ENCODE results near the gene TM4SF18. TPM values are rescaled to one million over a fixed set of nuclear protein-coding genes. Genes with fewer than 3 reads are reported as not detected.

Gene TM4SF18
- total RNA-seq, 4 donors from 2014 or later = 4.1 to 13.6 (median 5.9) TPM

GRCh38 chr3:149282322-149282721 is 51.1 kb downstream of the TM4SF18 start:
- Histone ChIP-seq H3K4me3 (no peak overlapping the region), H3K27me3 (no peaks in the 10 kb centered on the region), H3K4me1 (no peaks in the 10 kb centered on the region), H3K9me3 (no peaks in the 10 kb centered on the region), H3K27ac (no peak overlapping the region), H3K36me3 (no peaks in the 10 kb centered on the region)
- ATAC-seq (no peak), DNase-seq (no peak)
- in situ Hi-C loops (cut with MboI; ENCODE audit: low sequenced_read_pairs in 4 of 4) (no loop called here), intact Hi-C loops (cut with DNase I; ENCODE audit: low total_unique reads) (no loop called here)
- TF ChIP-seq POLR2A (IDR thresholded peaks at IDR 0.05) = no peak
- no peak for TF ChIP-seq CTCF (IDR thresholded peaks at IDR 0.05 in 4 of 5, conservative IDR thresholded peaks at IDR 0.05 in 1 of 5)

- H3K27ac ChIP-seq = no peak overlapping the region
- intact Hi-C loops (cut with DNase I; ENCODE audit: low total_unique reads) = no loop called here
- TF ChIP-seq POLR2A (IDR thresholded peaks at IDR 0.05) (no peak), CTCF (IDR thresholded peaks at IDR 0.05 in 4 of 5, conservative IDR thresholded peaks at IDR 0.05 in 1 of 5) (no peak)
- H3K4me1 ChIP-seq = no peaks in the 10 kb centered on the region
- ATAC-seq (no peak), DNase-seq (no peak)
- no peak overlapping the region for H3K4me3 ChIP-seq
- no peaks in the 10 kb centered on the region for H3K36me3 ChIP-seq
- no peaks in the 10 kb centered on the region for H3K27me3 ChIP-seq
- H3K9me3 ChIP-seq = no peaks in the 10 kb centered on the region
- in situ Hi-C loops (cut with MboI; ENCODE audit: low sequenced_read_pairs in 4 of 4) = no loop called here
These were observed 52.6 kb downstream of the TM4SF18 start for GRCh38 chr3:149280671-149281349.

- in situ Hi-C loops (cut with MboI; ENCODE audit: low sequenced_read_pairs in 4 of 4) = loop anchor here (5.0 to 10.0 kb wide), 4 partner anchors 162 to 414 kb away; partner anchors contain the start of gene CPA3 (in 2 of the 4)
- no peaks in the 10 kb centered on the region for H3K27me3 ChIP-seq
- intact Hi-C loops (cut with DNase I; ENCODE audit: low total_unique reads) = no loop called here
These were observed 54.5 kb downstream of the TM4SF18 start for GRCh38 chr3:149278911-149279310.

GRCh38 chr3:149277331-149277813 is 56.1 kb downstream of the TM4SF18 start:
- H3K27ac ChIP-seq = no peak overlapping the region
- TF ChIP-seq CTCF (IDR thresholded peaks at IDR 0.05 in 4 of 5, conservative IDR thresholded peaks at IDR 0.05 in 1 of 5) (no peak), POLR2A (IDR thresholded peaks at IDR 0.05) (no peak)
- no peaks in the 10 kb centered on the region for H3K9me3 ChIP-seq
- ATAC-seq (no peak), DNase-seq (no peak)
- H3K4me1 ChIP-seq = peaks cover 0 to 5% of the 10 kb centered on the region in 2 donors
- intact Hi-C loops (cut with DNase I; ENCODE audit: low total_unique reads) (no loop called here), in situ Hi-C loops (cut with MboI; ENCODE audit: low sequenced_read_pairs in 4 of 4) (loop anchor here (5.0 to 10.0 kb wide), 4 partner anchors 160 to 413 kb away; partner anchors contain the start of gene CPA3 (in 2 of the 4))
- H3K27me3 ChIP-seq = no peaks in the 10 kb centered on the region
- no peak overlapping the region for H3K4me3 ChIP-seq
- no peaks in the 10 kb centered on the region for H3K36me3 ChIP-seq

More at GRCh38 chr3:149278911-149279310, 54.5 kb downstream of the TM4SF18 start:
- TF ChIP-seq CTCF (IDR thresholded peaks at IDR 0.05 in 4 of 5, conservative IDR thresholded peaks at IDR 0.05 in 1 of 5) (no peak), POLR2A (IDR thresholded peaks at IDR 0.05) (no peak)
- no peaks in the 10 kb centered on the region for H3K36me3 ChIP-seq
- H3K9me3 ChIP-seq = no peaks in the 10 kb centered on the region
- ATAC-seq (no peak), DNase-seq (no peak)
- no peak overlapping the region for H3K4me3 ChIP-seq
- H3K4me1 ChIP-seq = no peaks in the 10 kb centered on the region
- no peak overlapping the region for H3K27ac ChIP-seq

Data from gastrocnemius medialis (tissue), 4 donors.